Body of pancreas (tissue), 4 donors: Measurements from ENCODE around the gene S100A9.

ENCODE experiments used
- CTCF ChIP-seq, 7 experiments: fragments of 450-650 bp in 4 of 7; fragments of 200-600 bp in 3 of 7; sonication (generic) in 3 of 7; IDR thresholded peaks; one replicate each; pipeline ENCODE4 v1.5.1; 2016 to 2019; ENCODE audit warnings: antibody characterized with exemption in 7 of 7
- POLR2A ChIP-seq, 3 donors: fragments of 450-650 bp; IDR thresholded peaks; one replicate each; pipeline ENCODE4 v1.6.1; 2016; ENCODE audit warnings: antibody characterized with exemption in 3 of 3, mild to moderate bottlenecking in 2 of 3

- no peak for TF ChIP-seq CTCF (IDR thresholded peaks at IDR 0.05)
- no peak for TF ChIP-seq POLR2A (IDR thresholded peaks at IDR 0.05)
Observed at GRCh38 chr1:153389973-153390879, 32.6 kb downstream of the S100A9 start.
